BJ (cell line): ENCODE measurements around the gene HSPB7. TPM values are rescaled to one million over a fixed set of nuclear protein-coding genes. Genes with fewer than 3 reads are reported as not detected.
"Not testable (repeated sequence)": the region's sequence is repeated elsewhere in the genome, so short reads cannot be mapped to it uniquely, and the experiment has no call there.

Source experiments
- CTCF ChIA-PET: fragments of 350-600 bp; formaldehyde crosslinking; extraction: SDS; loops from one replicate; lab custom pipeline; 2021; ENCODE audit warnings: antibody characterized with exemption, inconsistent platforms; lab: Yijun Ruan, JAX
- POLR2A ChIA-PET: fragments of 300-600 bp; sonication (Branson Sonifier 250); formaldehyde crosslinking; extraction: SDS; loops from one replicate; lab custom pipeline; 2021; ENCODE audit warnings: antibody characterized with exemption; lab: Charles Lee
- DNase-seq: peaks from one replicate; pipeline ENCODE4 v3.0.0-alpha.2; 2011; ENCODE audit warnings: low read depth
- H3K27me3 ChIP-seq: 2 replicates; pipeline ENCODE4 v1.6.0; 2011; ENCODE audit warnings: low read length; ENCODE audit not compliant: control insufficient read depth, insufficient read depth
- H3K36me3 ChIP-seq: 2 replicates; pipeline ENCODE4 v1.5.1; 2011; ENCODE audit warnings: low read length; ENCODE audit not compliant: control insufficient read depth, insufficient read depth
- H3K4me3 ChIP-seq: 2 replicates; pipeline ENCODE4 v1.5.1; 2011; ENCODE audit warnings: low read depth, mild to moderate bottlenecking, control low read depth, low read length
- CTCF ChIP-seq: IDR thresholded peaks from 2 replicates; pipeline ENCODE4 v1.5.1; 2011; ENCODE audit warnings: low read depth, mild to moderate bottlenecking, control low read depth, inconsistent platforms, low read length, moderate library complexity; ENCODE audit not compliant: insufficient read depth
- polyA plus RNA-seq: library from polyadenylated mRNA; depleted of rRNA; stranded (reverse); fragments of >200 nt; gene quantifications from 2 replicates; pipeline ENCODE4 v1.2.3, GENCODE V29; 2011

The HSPB7 gene
- polyA plus RNA-seq, 1 experiment: 66.6 TPM

DNA sequence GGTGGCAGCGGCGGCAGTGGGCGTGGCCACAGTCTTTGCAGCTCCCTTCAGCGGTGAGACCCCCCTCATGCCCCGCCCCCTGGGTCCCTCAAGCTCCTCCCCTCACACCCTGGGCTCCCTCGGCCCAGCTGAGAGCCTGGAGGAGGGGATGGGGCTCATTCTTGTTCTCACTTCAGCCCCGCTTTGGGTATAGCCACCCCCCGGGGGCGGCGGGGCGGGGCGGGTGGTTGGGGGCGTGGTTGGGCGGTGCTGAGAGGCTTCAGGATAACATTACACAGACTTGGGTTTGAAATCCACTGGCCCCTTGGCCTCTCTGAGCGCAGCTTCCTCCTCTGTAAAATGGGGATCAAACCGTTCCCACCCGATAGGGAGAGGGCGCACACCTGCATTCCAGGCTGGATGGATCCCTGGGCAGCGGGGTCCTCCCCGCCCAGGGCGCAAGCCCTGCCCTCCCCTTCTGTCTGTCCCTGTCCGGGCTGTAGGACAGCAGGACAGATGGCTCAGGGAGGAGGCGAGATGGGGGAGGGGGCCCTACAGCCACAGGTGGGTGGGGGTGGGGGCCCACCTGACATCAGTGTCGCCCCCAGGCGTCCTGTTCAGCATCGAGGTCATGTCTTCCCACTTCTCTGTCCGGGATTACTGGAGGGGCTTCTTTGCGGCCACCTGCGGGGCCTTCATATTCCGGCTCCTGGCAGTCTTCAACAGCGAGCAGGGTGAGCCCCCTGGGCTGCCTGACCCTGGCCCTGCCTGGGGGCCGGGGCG, 9.1 kb upstream of the HSPB7 start:
- H3K4me3 ChIP-seq: peak overlapping the region; percentile 4; the same call in 1 of the 2 replicates
- no peak for TF ChIP-seq CTCF
- ChIA-PET CTCF (interaction anchor here (1.7 to 1.9 kb wide), 2 partner anchors 17 to 19 kb away, joined by 5 to 7 read pairs; no protein-coding TSS in a partner anchor), POLR2A (no interaction called here)
- no peaks in the 10 kb centered on the region for H3K36me3 ChIP-seq
- peaks cover 2% of the 10 kb centered on the region for H3K27me3 ChIP-seq
- DNase-seq: no peak

DNA sequence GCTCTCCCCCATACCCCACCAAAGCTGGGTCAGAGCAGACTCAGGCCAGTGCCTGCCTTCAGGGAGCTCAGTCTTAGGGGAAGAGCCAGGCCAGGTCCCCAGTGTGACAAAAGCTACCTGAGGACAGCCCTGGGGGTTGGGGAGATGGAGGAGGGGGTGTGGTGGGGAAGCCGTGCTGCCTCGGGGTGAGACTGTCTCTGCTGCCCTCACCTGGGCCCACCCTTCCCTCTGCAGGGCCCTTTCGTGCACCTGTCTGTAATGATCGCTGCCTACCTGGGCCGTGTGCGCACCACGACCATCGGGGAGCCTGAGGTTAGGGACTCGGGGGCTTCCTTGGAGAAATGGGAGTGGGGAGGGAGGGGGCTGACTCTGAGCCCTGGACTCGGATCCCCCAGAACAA, 8.5 kb upstream of the HSPB7 start:
- H3K36me3 ChIP-seq, H3K27me3 ChIP-seq, DNase-seq, POLR2A ChIA-PET, H3K4me3 ChIP-seq: not testable (repeated sequence)
- CTCF ChIA-PET: interaction anchor here (1.7 to 1.9 kb wide), 2 partner anchors 17 to 19 kb away, joined by 5 to 7 read pairs; no protein-coding TSS in a partner anchor

- CTCF ChIA-PET: interaction anchor here (0.8 to 1.4 kb wide), 3 partner anchors 9 to 33 kb away, joined by 3 to 4 read pairs (median 3); no protein-coding TSS in a partner anchor
- no peak for TF ChIP-seq CTCF
- H3K36me3 ChIP-seq: no peaks in the 10 kb centered on the region
- no peak for DNase-seq
- peaks cover 2% of the 10 kb centered on the region for H3K27me3 ChIP-seq
- no peak overlapping the region for H3K4me3 ChIP-seq
- POLR2A ChIA-PET: no interaction called here
These were observed 5.3 kb upstream of the HSPB7 start for GRCh38 chr1:16023050-16023653.

GRCh38 chr1:16022393-16022792, 4.5 kb upstream of the HSPB7 start:
- Histone ChIP-seq H3K27me3 (peaks cover 2% of the 10 kb centered on the region), H3K4me3 (no peak overlapping the region), H3K36me3 (no peaks in the 10 kb centered on the region)
- POLR2A ChIA-PET: no interaction called here
- CTCF ChIA-PET: interaction anchor here (0.8 to 1.1 kb wide), 2 partner anchors 9 to 15 kb away, joined by 3 read pairs; no protein-coding TSS in a partner anchor
- TF ChIP-seq CTCF: no peak
- no peak for DNase-seq

- ChIA-PET CTCF (interaction anchor here (1.1 kb wide), 1 partner anchor 10 kb away, joined by 3 read pairs; no protein-coding TSS in a partner anchor), POLR2A (no interaction called here)
- H3K36me3 ChIP-seq: no peaks in the 10 kb centered on the region
- TF ChIP-seq CTCF: no peak
- DNase-seq: no peak
- H3K27me3 ChIP-seq: peaks cover 2% of the 10 kb centered on the region
- H3K4me3 ChIP-seq: no peak within 1 kb of the TSS
These were observed 3.8 kb upstream of the HSPB7 start, which contains the start of gene CLCNKA for GRCh38 chr1:16021681-16022080. Gene CLCNKA, plus strand, starts transcription at chr1:16022036. Its CDS starts 584 bp downstream, at chr1:16022620.

GRCh38 chr1:16020878-16021277, 3.0 kb upstream of the HSPB7 start:
- H3K36me3 ChIP-seq, DNase-seq, POLR2A ChIA-PET, H3K4me3 ChIP-seq, H3K27me3 ChIP-seq: not testable (repeated sequence)
- CTCF ChIA-PET: interaction anchor here (0.6 to 4.0 kb wide), 3 partner anchors 11 to 26 kb away, joined by 3 to 29 read pairs (median 24); no protein-coding TSS in a partner anchor
